VCaP (cell line): ENCODE results near the gene RPGR.

Source experiments
- H3K27ac ChIP-seq: fragments of 450-650 bp; 2 replicates; pipeline ENCODE4 v1.5.1; 2017
- TF ChIP-seq, protein P1 (sequence below): fragments of 450-650 bp; conservative IDR thresholded peaks from 2 replicates; pipeline ENCODE4 v1.5.1; 2017; ENCODE audit warnings: mild to moderate bottlenecking, moderate library complexity

Gene RPGR

GRCh38 chrX:38320819-38321218 lies 6.5 kb downstream of the RPGR start:
- TF ChIP-seq, protein P1, sequence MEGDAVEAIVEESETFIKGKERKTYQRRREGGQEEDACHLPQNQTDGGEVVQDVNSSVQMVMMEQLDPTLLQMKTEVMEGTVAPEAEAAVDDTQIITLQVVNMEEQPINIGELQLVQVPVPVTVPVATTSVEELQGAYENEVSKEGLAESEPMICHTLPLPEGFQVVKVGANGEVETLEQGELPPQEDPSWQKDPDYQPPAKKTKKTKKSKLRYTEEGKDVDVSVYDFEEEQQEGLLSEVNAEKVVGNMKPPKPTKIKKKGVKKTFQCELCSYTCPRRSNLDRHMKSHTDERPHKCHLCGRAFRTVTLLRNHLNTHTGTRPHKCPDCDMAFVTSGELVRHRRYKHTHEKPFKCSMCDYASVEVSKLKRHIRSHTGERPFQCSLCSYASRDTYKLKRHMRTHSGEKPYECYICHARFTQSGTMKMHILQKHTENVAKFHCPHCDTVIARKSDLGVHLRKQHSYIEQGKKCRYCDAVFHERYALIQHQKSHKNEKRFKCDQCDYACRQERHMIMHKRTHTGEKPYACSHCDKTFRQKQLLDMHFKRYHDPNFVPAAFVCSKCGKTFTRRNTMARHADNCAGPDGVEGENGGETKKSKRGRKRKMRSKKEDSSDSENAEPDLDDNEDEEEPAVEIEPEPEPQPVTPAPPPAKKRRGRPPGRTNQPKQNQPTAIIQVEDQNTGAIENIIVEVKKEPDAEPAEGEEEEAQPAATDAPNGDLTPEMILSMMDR, result no peak
- no peak overlapping the region for H3K27ac ChIP-seq

DNA sequence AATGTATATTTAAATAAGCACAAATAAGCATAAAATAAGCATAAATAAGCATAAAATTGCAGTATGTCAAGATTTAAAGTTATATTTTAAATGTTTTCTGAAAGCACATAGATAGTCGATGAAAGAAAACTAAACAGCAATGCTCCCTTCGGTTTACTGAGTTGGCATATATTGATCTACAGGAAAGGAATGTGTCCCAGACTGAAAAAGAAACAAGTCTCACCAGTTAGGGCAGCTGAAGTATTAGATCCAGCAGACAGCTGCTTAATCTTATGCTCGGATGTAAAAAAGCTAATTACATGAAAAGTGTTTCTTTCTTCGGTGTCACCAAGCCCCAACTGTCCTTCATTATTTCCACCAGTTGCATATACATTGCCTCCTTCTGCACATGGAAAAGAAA lies 8.7 kb downstream of the RPGR start:
- no peak overlapping the region for H3K27ac ChIP-seq
- TF ChIP-seq, protein P1, result no peak

GRCh38 chrX:38318196-38318595 lies 9.1 kb downstream of the RPGR start:
- TF ChIP-seq, protein P1, result no peak
- no peak overlapping the region for H3K27ac ChIP-seq

- TF ChIP-seq, protein P1, result no peak
Measured at GRCh38 chrX:38315186-38315585, 12.1 kb downstream of the RPGR start.

GRCh38 chrX:38313190-38313589 lies 14.1 kb downstream of the RPGR start:
- H3K27ac ChIP-seq, result no peak overlapping the region
- TF ChIP-seq, protein P1, result no peak

More at GRCh38 chrX:38315186-38315585, 12.1 kb downstream of the RPGR start:
- no peak overlapping the region for H3K27ac ChIP-seq

DNA sequence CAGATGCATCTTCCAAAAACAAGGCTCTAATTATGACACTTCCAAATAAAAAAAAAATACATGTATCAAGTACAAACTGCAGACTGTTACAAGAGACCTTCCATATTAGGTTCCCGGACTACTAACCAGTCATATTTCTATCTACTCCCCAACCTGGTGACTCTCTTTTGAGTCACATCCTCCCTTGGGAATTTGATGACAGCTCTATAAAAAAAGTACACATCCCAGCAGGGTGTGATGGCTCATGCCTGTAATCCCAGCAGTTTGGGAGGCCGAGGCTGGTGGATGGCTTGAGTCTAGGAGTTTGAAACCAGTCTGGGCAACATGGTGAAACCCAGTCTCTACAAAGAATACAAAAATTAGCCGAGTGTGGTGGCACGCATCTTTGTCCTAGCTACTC lies 14.9 kb downstream of the RPGR start:
- TF ChIP-seq, protein P1, result no peak
- H3K27ac ChIP-seq, result no peak overlapping the region

DNA sequence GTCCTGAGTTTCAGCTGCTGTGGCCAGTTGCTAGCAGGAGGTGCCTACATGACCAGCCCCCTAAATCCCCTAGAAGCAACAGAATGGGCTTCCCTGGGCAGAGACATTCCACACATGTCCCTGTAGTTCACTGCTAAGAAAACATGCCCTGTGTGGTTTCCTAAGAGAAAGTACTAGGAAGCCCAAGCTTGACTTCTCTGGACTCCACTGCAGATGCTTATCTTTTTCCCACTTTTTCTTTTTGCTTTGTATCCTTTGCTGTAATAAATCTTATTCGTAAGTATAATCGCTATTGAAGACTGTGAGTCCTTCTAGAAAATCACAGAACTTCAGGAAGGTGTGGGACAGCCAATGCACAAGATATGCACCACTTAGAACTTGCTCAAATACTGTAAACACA lies 15.6 kb downstream of the RPGR start:
- TF ChIP-seq, protein P1, result no peak
- H3K27ac ChIP-seq, result no peak overlapping the region

DNA sequence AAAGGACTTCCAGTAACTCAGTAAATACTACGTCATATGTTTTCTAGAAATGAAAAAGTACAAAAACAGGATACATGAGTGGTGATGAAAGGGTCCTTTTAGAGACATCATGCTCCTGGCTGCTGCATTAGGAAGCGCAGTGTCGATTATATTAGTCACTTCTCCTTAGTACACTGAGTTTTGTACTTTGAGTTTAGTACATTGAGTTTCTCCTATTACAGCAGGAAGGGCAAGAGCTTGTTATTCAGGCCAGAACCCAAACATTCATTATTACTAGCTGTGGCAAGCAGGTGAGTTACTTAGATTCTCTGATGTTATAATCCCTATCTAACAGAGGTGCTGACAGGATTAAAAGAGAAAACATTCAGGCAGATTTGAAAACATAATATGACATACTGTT lies 21.3 kb downstream of the RPGR start:
- TF ChIP-seq, protein P1, result no peak

More for the DNA sequence above, 21.3 kb downstream of the RPGR start:
- H3K27ac ChIP-seq, result no peak overlapping the region
